ENCODE results near the gene CA12. TPM values are rescaled to one million over a fixed set of nuclear protein-coding genes. Genes with fewer than 3 reads are reported as not detected.
"Not testable (repeated sequence)": the region's sequence is repeated elsewhere in the genome, so short reads cannot be mapped to it uniquely, and the experiment has no call there.

CA12 gene
- total RNA-seq, 2 experiments from 2014 or later, result 0.58 TPM; not detected in 1

- H3K36me3 Mint-ChIP-seq (ENCODE audit: low read depth), result no peaks in the 10 kb centered on the region
- TF ChIP-seq CTCF (IDR thresholded peaks at IDR 0.05), result no peak
- intact Hi-C loops (cut with micrococcal nuclease), result no loop called here
- H3K27ac Mint-ChIP-seq, result no peak overlapping the region
- H3K9me3 Mint-ChIP-seq, result no peaks in the 10 kb centered on the region
- ChIA-PET CTCF (no interaction called here), POLR2A (no interaction called here)
- no peaks in the 10 kb centered on the region for H3K27me3 Mint-ChIP-seq
- ATAC-seq, result no peak
- no peak overlapping the region for H3K4me3 Mint-ChIP-seq
- DNase-seq, result peak; percentile 21
- H3K4me1 Mint-ChIP-seq (ENCODE audit: low read depth), result no peaks in the 10 kb centered on the region
These were observed 57.7 kb downstream of the CA12 start for GRCh38 chr15:63323798-63324563.

- no peaks in the 10 kb centered on the region for H3K27me3 Mint-ChIP-seq
- ATAC-seq (no peak), DNase-seq (no peak)
- H3K9me3 Mint-ChIP-seq, result no peaks in the 10 kb centered on the region
- ChIA-PET POLR2A (no interaction called here), CTCF (no interaction called here)
- no peak for TF ChIP-seq CTCF (IDR thresholded peaks at IDR 0.05)
- no peak overlapping the region for H3K27ac Mint-ChIP-seq
- H3K4me3 Mint-ChIP-seq, result no peak overlapping the region
- H3K4me1 Mint-ChIP-seq (ENCODE audit: low read depth), result no peaks in the 10 kb centered on the region
- no peaks in the 10 kb centered on the region for H3K36me3 Mint-ChIP-seq (ENCODE audit: low read depth)
- intact Hi-C loops (cut with micrococcal nuclease), result no loop called here
These were observed 59.1 kb downstream of the CA12 start for GRCh38 chr15:63322541-63322940.

- ChIA-PET CTCF (no interaction called here), POLR2A (no interaction called here)
- H3K4me3 Mint-ChIP-seq, result no peak overlapping the region
- intact Hi-C loops (cut with micrococcal nuclease), result no loop called here
- no peak for DNase-seq
- no peaks in the 10 kb centered on the region for H3K36me3 Mint-ChIP-seq (ENCODE audit: low read depth)
- TF ChIP-seq CTCF (IDR thresholded peaks at IDR 0.05), result no peak
- H3K27me3 Mint-ChIP-seq, result no peaks in the 10 kb centered on the region
- ATAC-seq, result no peak
- no peaks in the 10 kb centered on the region for H3K4me1 Mint-ChIP-seq (ENCODE audit: low read depth)
- H3K9me3 Mint-ChIP-seq, result no peaks in the 10 kb centered on the region
- no peak overlapping the region for H3K27ac Mint-ChIP-seq
These were observed 60.2 kb downstream of the CA12 start for GRCh38 chr15:63321462-63321861.

- DNase-seq; POLR2A ChIA-PET; CTCF ChIA-PET; H3K27me3 Mint-ChIP-seq; H3K36me3 Mint-ChIP-seq (ENCODE audit: low read depth); ATAC-seq; H3K4me3 Mint-ChIP-seq; intact Hi-C loops (cut with micrococcal nuclease); H3K9me3 Mint-ChIP-seq; H3K4me1 Mint-ChIP-seq (ENCODE audit: low read depth); H3K27ac Mint-ChIP-seq: not testable (repeated sequence)
These were observed 60.7 kb downstream of the CA12 start for GRCh38 chr15:63320981-63321380.

- intact Hi-C loops (cut with micrococcal nuclease); H3K27ac Mint-ChIP-seq; H3K4me1 Mint-ChIP-seq (ENCODE audit: low read depth); H3K36me3 Mint-ChIP-seq (ENCODE audit: low read depth); CTCF ChIA-PET; POLR2A ChIA-PET; H3K9me3 Mint-ChIP-seq; H3K27me3 Mint-ChIP-seq; H3K4me3 Mint-ChIP-seq; DNase-seq; ATAC-seq: not testable (repeated sequence)
These were observed 61.2 kb downstream of the CA12 start for GRCh38 chr15:63320446-63320845.

GRCh38 chr15:63319065-63319464 is 62.6 kb downstream of the CA12 start:
- Mint-ChIP-seq H3K27ac (no peak overlapping the region), H3K4me1 (ENCODE audit: low read depth) (no peaks in the 10 kb centered on the region), H3K36me3 (ENCODE audit: low read depth) (no peaks in the 10 kb centered on the region), H3K4me3 (no peak overlapping the region), H3K9me3 (no peaks in the 10 kb centered on the region), H3K27me3 (no peaks in the 10 kb centered on the region)
- no peak for DNase-seq
- POLR2A ChIA-PET, result no interaction called here
- TF ChIP-seq CTCF (IDR thresholded peaks at IDR 0.05), result no peak
- CTCF ChIA-PET, result no interaction called here
- intact Hi-C loops (cut with micrococcal nuclease), result no loop called here
- ATAC-seq, result no peak
